K562 (cell line): ENCODE measurements around the gene PTTG2. TPM values are rescaled to one million over a fixed set of nuclear protein-coding genes. Genes with fewer than 3 reads are reported as not detected.

Experiments used
- DACH1 ChIP-seq: fragments of 450-650 bp; IDR thresholded peaks from 2 replicates; pipeline ENCODE4 v1.6.1; 2018; ENCODE audit not compliant: partially characterized antibody
- HNRNPLL ChIP-seq: fragments of 200-400 bp; formaldehyde crosslinking; IDR thresholded peaks from 2 replicates; pipeline ENCODE4 v1.6.1; 2017; ENCODE audit warnings: low read length, low read depth, mild to moderate bottlenecking; ENCODE audit not compliant: poor library complexity, severe bottlenecking
- MAZ ChIP-seq, 2 experiments: fragments of 450-650 bp in 1 of 2; sonication (generic) in 1 of 2; formaldehyde crosslinking; IDR thresholded peaks in 1 of 2; conservative IDR thresholded peaks in 1 of 2; 2 replicates each; pipeline versions ENCODE4 v1.4.0 to v1.5.0; 2020; ENCODE audit warnings: mild to moderate bottlenecking in 1 of 2, missing genetic modification reagents in 1 of 2
- MECOM ChIP-seq: fragments of 250-450 bp; sonication (Bioruptor Pico); IDR thresholded peaks from 2 replicates; pipeline ENCODE4 v1.8.0; 2022; ENCODE audit warnings: inconsistent platforms
- NR3C1 ChIP-seq: sonication (generic); formaldehyde crosslinking; IDR thresholded peaks from 2 replicates; pipeline ENCODE4 v1.8.1; 2022; ENCODE audit warnings: missing genetic modification reagents
- SMAD1 ChIP-seq: fragments of 150-350 bp; IDR thresholded peaks from 2 replicates; pipeline ENCODE4 v1.6.1; 2014; ENCODE audit warnings: low read length, low read depth; ENCODE audit not compliant: partially characterized antibody
- ZBTB7A ChIP-seq: IDR thresholded peaks from 2 replicates; pipeline ENCODE4 v1.6.1; 2011; ENCODE audit warnings: low read depth, mild to moderate bottlenecking, low read length, moderate library complexity, borderline replicate concordance; ENCODE audit not compliant: control insufficient read depth
- ZSCAN32 ChIP-seq: fragments of 450-650 bp; formaldehyde crosslinking; IDR thresholded peaks from 2 replicates; pipeline ENCODE4 v1.4.0; 2020; ENCODE audit warnings: mild to moderate bottlenecking, moderate library complexity
- polyA plus RNA-seq, 8 experiments: library from polyadenylated mRNA; depleted of rRNA in 4 of 8; stranded (reverse) in 5 of 8; unstranded in 3 of 8; fragments of >200 nt; fragmentation: Nextera tagmentation in 2 of 8; fragmentation: Illumina TruSeq in 1 of 8; extraction: Ambion mirVana in 2 of 8; extraction: Trizol in 1 of 8; gene quantifications; 2 replicates each; pipeline versions ENCODE4 v1.2.1 to v1.2.3, GENCODE V29; 2011 to 2014; ENCODE audit warnings: inconsistent platforms in 1 of 8, missing spikeins in 1 of 8
- total RNA-seq, 7 experiments: library from RNA; depleted of rRNA in 6 of 7; stranded (reverse); fragments of >200 nt in 6 of 7; fragmentation: Illumina TruSeq in 2 of 7; extraction: Trizol in 2 of 7; gene quantifications; 2 replicates each; pipeline versions ENCODE4 v1.2.1 to v1.2.3, GENCODE V29; 2011 to 2021; ENCODE audit warnings: low replicate concordance in 1 of 7
- TF ChIP-seq, protein P1 (sequence below): fragments of 200-800 bp; sonication (Bioruptor generic); IDR thresholded peaks from 2 replicates; pipeline ENCODE4 v1.6.1; 2016; ENCODE audit warnings: missing genetic modification characterization, missing compliant biosample characterization
- TF ChIP-seq, protein P2 (sequence below): fragments of 450-650 bp; formaldehyde crosslinking; IDR thresholded peaks from 2 replicates; pipeline ENCODE4 v1.4.0; 2022; ENCODE audit warnings: missing genetic modification characterization
- TF ChIP-seq, protein P3 (sequence below), 2 experiments: fragments of 450-650 bp in 1 of 2; sonication (generic) in 1 of 2; formaldehyde crosslinking in 1 of 2; IDR thresholded peaks; 2 replicates each; pipeline versions ENCODE4 v1.7.1 to v1.9.0; 2016 to 2022; ENCODE audit warnings: inconsistent platforms in 1 of 2, mild to moderate bottlenecking in 1 of 2, missing genetic modification reagents in 1 of 2

PTTG2 gene
- total and polyA plus RNA-seq, 9 of the 15 experiments (the other 6 are each of a cell fraction or from before 2014, with no cell fraction given), result not detected

DNA sequence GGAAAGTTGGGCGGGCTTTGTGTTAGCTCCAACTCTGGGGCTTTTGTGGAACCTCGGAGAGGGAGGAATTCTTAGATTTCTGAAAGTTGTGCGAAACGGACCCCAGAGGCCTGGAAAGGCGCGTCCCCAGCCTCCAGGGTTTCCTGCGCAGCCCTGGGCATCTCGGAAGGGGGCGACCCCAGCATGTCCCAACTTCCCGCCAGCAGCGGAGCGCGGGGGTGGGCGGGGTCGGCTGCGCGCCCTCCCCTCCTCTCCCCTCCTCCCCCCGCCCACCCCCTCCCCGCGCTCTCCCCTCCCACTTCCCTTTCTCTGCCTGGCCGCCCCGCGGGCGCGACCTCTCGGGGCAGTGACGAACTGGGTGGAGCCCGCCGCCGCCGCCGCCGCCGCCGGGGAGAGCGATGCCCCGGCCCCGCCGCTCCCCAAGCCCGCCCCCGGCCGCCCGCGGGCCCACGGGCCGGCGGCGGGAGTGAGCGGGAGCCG, 16.8 kb downstream of the PTTG2 start (continued):
- TF ChIP-seq, protein P1, sequence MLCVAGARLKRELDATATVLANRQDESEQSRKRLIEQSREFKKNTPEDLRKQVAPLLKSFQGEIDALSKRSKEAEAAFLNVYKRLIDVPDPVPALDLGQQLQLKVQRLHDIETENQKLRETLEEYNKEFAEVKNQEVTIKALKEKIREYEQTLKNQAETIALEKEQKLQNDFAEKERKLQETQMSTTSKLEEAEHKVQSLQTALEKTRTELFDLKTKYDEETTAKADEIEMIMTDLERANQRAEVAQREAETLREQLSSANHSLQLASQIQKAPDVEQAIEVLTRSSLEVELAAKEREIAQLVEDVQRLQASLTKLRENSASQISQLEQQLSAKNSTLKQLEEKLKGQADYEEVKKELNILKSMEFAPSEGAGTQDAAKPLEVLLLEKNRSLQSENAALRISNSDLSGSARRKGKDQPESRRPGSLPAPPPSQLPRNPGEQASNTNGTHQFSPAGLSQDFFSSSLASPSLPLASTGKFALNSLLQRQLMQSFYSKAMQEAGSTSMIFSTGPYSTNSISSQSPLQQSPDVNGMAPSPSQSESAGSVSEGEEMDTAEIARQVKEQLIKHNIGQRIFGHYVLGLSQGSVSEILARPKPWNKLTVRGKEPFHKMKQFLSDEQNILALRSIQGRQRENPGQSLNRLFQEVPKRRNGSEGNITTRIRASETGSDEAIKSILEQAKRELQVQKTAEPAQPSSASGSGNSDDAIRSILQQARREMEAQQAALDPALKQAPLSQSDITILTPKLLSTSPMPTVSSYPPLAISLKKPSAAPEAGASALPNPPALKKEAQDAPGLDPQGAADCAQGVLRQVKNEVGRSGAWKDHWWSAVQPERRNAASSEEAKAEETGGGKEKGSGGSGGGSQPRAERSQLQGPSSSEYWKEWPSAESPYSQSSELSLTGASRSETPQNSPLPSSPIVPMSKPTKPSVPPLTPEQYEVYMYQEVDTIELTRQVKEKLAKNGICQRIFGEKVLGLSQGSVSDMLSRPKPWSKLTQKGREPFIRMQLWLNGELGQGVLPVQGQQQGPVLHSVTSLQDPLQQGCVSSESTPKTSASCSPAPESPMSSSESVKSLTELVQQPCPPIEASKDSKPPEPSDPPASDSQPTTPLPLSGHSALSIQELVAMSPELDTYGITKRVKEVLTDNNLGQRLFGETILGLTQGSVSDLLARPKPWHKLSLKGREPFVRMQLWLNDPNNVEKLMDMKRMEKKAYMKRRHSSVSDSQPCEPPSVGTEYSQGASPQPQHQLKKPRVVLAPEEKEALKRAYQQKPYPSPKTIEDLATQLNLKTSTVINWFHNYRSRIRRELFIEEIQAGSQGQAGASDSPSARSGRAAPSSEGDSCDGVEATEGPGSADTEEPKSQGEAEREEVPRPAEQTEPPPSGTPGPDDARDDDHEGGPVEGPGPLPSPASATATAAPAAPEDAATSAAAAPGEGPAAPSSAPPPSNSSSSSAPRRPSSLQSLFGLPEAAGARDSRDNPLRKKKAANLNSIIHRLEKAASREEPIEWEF (CRISPR knock-in tag), result no peak
- TF ChIP-seq SMAD1 (no peak), HNRNPLL (peak; percentile 66), ZSCAN32 (CRISPR knock-in tag) (no peak), ZBTB7A (peak; percentile 82; the same call in 1 of the 2 replicates), NR3C1 (CRISPR knock-in tag) (no peak), MECOM (CRISPR knock-in tag) (no peak), DACH1 (no peak), MAZ (CRISPR knock-in tag; conservative IDR thresholded peaks at IDR 0.05 in 1 of 2, IDR thresholded peaks at IDR 0.05 in 1 of 2) (peak in 1 of 2 experiments; percentile 77; a peak in 3 of 4 replicates)
- TF ChIP-seq, protein P2, sequence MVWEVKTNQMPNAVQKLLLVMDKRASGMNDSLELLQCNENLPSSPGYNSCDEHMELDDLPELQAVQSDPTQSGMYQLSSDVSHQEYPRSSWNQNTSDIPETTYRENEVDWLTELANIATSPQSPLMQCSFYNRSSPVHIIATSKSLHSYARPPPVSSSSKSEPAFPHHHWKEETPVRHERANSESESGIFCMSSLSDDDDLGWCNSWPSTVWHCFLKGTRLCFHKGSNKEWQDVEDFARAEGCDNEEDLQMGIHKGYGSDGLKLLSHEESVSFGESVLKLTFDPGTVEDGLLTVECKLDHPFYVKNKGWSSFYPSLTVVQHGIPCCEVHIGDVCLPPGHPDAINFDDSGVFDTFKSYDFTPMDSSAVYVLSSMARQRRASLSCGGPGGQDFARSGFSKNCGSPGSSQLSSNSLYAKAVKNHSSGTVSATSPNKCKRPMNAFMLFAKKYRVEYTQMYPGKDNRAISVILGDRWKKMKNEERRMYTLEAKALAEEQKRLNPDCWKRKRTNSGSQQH (CRISPR knock-in tag), result no peak
- TF ChIP-seq, protein P3, sequence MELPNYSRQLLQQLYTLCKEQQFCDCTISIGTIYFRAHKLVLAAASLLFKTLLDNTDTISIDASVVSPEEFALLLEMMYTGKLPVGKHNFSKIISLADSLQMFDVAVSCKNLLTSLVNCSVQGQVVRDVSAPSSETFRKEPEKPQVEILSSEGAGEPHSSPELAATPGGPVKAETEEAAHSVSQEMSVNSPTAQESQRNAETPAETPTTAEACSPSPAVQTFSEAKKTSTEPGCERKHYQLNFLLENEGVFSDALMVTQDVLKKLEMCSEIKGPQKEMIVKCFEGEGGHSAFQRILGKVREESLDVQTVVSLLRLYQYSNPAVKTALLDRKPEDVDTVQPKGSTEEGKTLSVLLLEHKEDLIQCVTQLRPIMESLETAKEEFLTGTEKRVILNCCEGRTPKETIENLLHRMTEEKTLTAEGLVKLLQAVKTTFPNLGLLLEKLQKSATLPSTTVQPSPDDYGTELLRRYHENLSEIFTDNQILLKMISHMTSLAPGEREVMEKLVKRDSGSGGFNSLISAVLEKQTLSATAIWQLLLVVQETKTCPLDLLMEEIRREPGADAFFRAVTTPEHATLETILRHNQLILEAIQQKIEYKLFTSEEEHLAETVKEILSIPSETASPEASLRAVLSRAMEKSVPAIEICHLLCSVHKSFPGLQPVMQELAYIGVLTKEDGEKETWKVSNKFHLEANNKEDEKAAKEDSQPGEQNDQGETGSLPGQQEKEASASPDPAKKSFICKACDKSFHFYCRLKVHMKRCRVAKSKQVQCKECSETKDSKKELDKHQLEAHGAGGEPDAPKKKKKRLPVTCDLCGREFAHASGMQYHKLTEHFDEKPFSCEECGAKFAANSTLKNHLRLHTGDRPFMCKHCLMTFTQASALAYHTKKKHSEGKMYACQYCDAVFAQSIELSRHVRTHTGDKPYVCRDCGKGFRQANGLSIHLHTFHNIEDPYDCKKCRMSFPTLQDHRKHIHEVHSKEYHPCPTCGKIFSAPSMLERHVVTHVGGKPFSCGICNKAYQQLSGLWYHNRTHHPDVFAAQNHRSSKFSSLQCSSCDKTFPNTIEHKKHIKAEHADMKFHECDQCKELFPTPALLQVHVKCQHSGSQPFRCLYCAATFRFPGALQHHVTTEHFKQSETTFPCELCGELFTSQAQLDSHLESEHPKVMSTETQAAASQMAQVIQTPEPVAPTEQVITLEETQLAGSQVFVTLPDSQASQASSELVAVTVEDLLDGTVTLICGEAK (IDR thresholded peaks at IDR 0.05), result no peak
- TF ChIP-seq, protein P3 (CRISPR knock-in tag; IDR thresholded peaks at IDR 0.05), result no peak
